CD8-positive, alpha-beta memory T cell (primary cell): ENCODE data around the gene DFFA. TPM values are rescaled to one million over a fixed set of nuclear protein-coding genes. Genes with fewer than 3 reads are reported as not detected.

ENCODE experiments used
- CTCF ChIA-PET: fragments of 350-600 bp; sonication (Branson Sonifier 250); formaldehyde crosslinking; loops from one replicate; lab custom pipeline; 2021; ENCODE audit warnings: antibody characterized with exemption; lab: Charles Lee
- POLR2A ChIA-PET: fragments of 350-600 bp; sonication (Branson Sonifier 250); formaldehyde crosslinking; loops from one replicate; lab custom pipeline; 2021; ENCODE audit warnings: antibody characterized with exemption; lab: Charles Lee
- DNase-seq, 5 donors: peaks; one replicate each; pipeline versions ENCODE4 v3.0.0 to v3.0.0-alpha.2; 2020 to 2022; ENCODE audit warnings: mixed read lengths in 1 of 5
- H3K27ac ChIP-seq: one replicate; pipeline ENCODE4 v1.7.0; 2013; ENCODE audit warnings: low read depth, mild to moderate bottlenecking, low read length, moderate library complexity
- H3K27me3 ChIP-seq: 2 replicates; pipeline ENCODE4 v1.7.0; 2013; ENCODE audit warnings: low read length, mild to moderate bottlenecking; ENCODE audit not compliant: insufficient read depth, poor library complexity, severe bottlenecking
- H3K36me3 ChIP-seq: 2 replicates; pipeline ENCODE4 v1.7.0; 2013; ENCODE audit warnings: mild to moderate bottlenecking, low read length, moderate library complexity; ENCODE audit not compliant: insufficient read depth
- H3K4me1 ChIP-seq: 2 replicates; pipeline ENCODE4 v1.7.0; 2013; ENCODE audit warnings: mild to moderate bottlenecking, low read length, moderate library complexity; ENCODE audit not compliant: insufficient read depth
- H3K4me3 ChIP-seq: 2 replicates; pipeline ENCODE4 v1.7.0; 2013; ENCODE audit warnings: mild to moderate bottlenecking, low read length
- H3K9me3 ChIP-seq: 2 replicates; pipeline ENCODE4 v1.7.0; 2013; ENCODE audit warnings: mild to moderate bottlenecking, low read length
- H3K27ac Mint-ChIP-seq, 8 donors: one replicate each; pipeline ENCODE4 v1.8.0; 2020 to 2021; ENCODE audit warnings: mixed read lengths in 8 of 8, mild to moderate bottlenecking in 6 of 8, inconsistent platforms in 3 of 8, moderate library complexity in 3 of 8
- H3K27me3 Mint-ChIP-seq, 2 donors: one replicate each; pipeline ENCODE4 v1.8.0; 2020 to 2021; ENCODE audit warnings: mixed read lengths in 2 of 2, mild to moderate bottlenecking in 1 of 2, moderate library complexity in 1 of 2
- H3K36me3 Mint-ChIP-seq, 3 donors: one replicate each; pipeline ENCODE4 v1.8.0; 2020 to 2021; ENCODE audit warnings: mixed read lengths in 3 of 3, inconsistent platforms in 1 of 3, mild to moderate bottlenecking in 1 of 3
- H3K4me1 Mint-ChIP-seq, 3 donors: one replicate each; pipeline ENCODE4 v1.8.0; 2020 to 2021; ENCODE audit warnings: mixed read lengths in 3 of 3, inconsistent platforms in 1 of 3, mild to moderate bottlenecking in 1 of 3
- H3K4me3 Mint-ChIP-seq, 7 donors: one replicate each; pipeline ENCODE4 v1.8.0; 2020 to 2021; ENCODE audit warnings: mixed read lengths in 7 of 7, mild to moderate bottlenecking in 6 of 7, moderate library complexity in 4 of 7, inconsistent platforms in 2 of 7
- H3K9me3 Mint-ChIP-seq, 5 donors: one replicate each; pipeline ENCODE4 v1.8.0; 2020 to 2022; ENCODE audit warnings: mixed read lengths in 5 of 5, mild to moderate bottlenecking in 3 of 5, moderate library complexity in 2 of 5, inconsistent platforms in 1 of 5
- polyA plus RNA-seq: library from polyadenylated mRNA; unstranded; fragments of 300-500 nt; fragmentation: Illumina TruSeq; gene quantifications from one replicate; pipeline ENCODE4 v1.2.3, GENCODE V29; 2021
- total RNA-seq, 2 experiments: library from RNA; stranded (reverse); gene quantifications; one replicate each; pipeline ENCODE4 v1.2.3, GENCODE V29; 2021

Gene DFFA
- total and polyA plus RNA-seq, 3 experiments from 2014 or later = 40.4 to 69.1 (median 67.7) TPM

- ChIA-PET POLR2A (interaction anchor here (0.6 kb wide), 1 partner anchor 934 kb away, joined by 7 read pairs; no protein-coding TSS in a partner anchor), CTCF (no interaction called here)
- Mint-ChIP-seq H3K4me1 (peaks cover 0 to 5% (median 3%) of the 10 kb centered on the region in 3 donors), H3K27ac (peak overlapping the region in 6 of 8 donors; percentile 33 to 87 (median 70)), H3K36me3 (peaks cover 0 to 86% (median 43%) of the 10 kb centered on the region in 3 donors), H3K4me3 (no peak overlapping the region), H3K27me3 (no peaks in the 10 kb centered on the region), H3K9me3 (no peaks in the 10 kb centered on the region)
- Histone ChIP-seq H3K4me1 (no peaks in the 10 kb centered on the region), H3K9me3 (no peaks in the 10 kb centered on the region), H3K36me3 (peaks cover 34% of the 10 kb centered on the region), H3K27me3 (no peaks in the 10 kb centered on the region), H3K27ac (peak overlapping the region; percentile 72), H3K4me3 (no peak overlapping the region)
- DNase-seq = no peak
Observed at GRCh38 chr1:10415211-10415930, 57.0 kb downstream of the DFFA start.

- DNase-seq = no peak
- Histone ChIP-seq H3K9me3 (no peaks in the 10 kb centered on the region), H3K27me3 (no peaks in the 10 kb centered on the region), H3K36me3 (peaks cover 54% of the 10 kb centered on the region), H3K4me3 (no peak overlapping the region), H3K4me1 (no peaks in the 10 kb centered on the region), H3K27ac (no peak overlapping the region)
- POLR2A ChIA-PET = no interaction called here
- H3K27ac Mint-ChIP-seq = no peak overlapping the region
- CTCF ChIA-PET = interaction anchor here (1.5 kb wide), 1 partner anchor 9 kb away, joined by 3 read pairs; the partner anchor contains the start of gene PGD
- H3K4me1 Mint-ChIP-seq = no peaks in the 10 kb centered on the region
- H3K9me3 Mint-ChIP-seq = no peaks in the 10 kb centered on the region
- no peak overlapping the region for H3K4me3 Mint-ChIP-seq
- H3K36me3 Mint-ChIP-seq = peaks cover 10 to 82% (median 21%) of the 10 kb centered on the region in 3 donors
- H3K27me3 Mint-ChIP-seq = no peaks in the 10 kb centered on the region
Observed at GRCh38 chr1:10407201-10407600, 65.1 kb downstream of the DFFA start.

Other genes starting within 250 kb of the DFFA start
- gene PGD, start 73.5 kb downstream of the DFFA start, total RNA-seq = 100 to 1,000 TPM; 115 to 116 TPM
- gene PGD, start 73.5 kb downstream of the DFFA start, polyA plus RNA-seq = 42.4 TPM
- 10 to 100 TPM; 32.2 TPM for gene CENPS, start 42.1 kb downstream of the DFFA start, total RNA-seq
- 9.7 TPM for gene CENPS, start 42.1 kb downstream of the DFFA start, polyA plus RNA-seq
- under 1 TPM in 1 of 2 experiments, not detected in 1; 0.71 TPM for gene CORT, start 22.5 kb downstream of the DFFA start, total RNA-seq
- not detected for gene CORT, start 22.5 kb downstream of the DFFA start, polyA plus RNA-seq
- gene PEX14, start 2.4 kb upstream of the DFFA start, total RNA-seq = 10 to 100 TPM; 18.2 to 22.2 TPM
- gene PEX14, start 2.4 kb upstream of the DFFA start, polyA plus RNA-seq = 5.1 TPM